ENCODE measurements around the gene AXIN2.

AXIN2 gene

GRCh38 chr17:65553009-65553645 lies 8.3 kb downstream of the AXIN2 start:
- TF ChIP-seq CTCF (IDR thresholded peaks at IDR 0.05; ENCODE audit: borderline replicate concordance, extremely low read depth, low read length, poor library complexity, severe bottlenecking): no peak
- no peak for TF ChIP-seq EZH2 (IDR thresholded peaks at IDR 0.05; ENCODE audit: borderline replicate concordance, low read depth, low read length, severe bottlenecking)

DNA sequence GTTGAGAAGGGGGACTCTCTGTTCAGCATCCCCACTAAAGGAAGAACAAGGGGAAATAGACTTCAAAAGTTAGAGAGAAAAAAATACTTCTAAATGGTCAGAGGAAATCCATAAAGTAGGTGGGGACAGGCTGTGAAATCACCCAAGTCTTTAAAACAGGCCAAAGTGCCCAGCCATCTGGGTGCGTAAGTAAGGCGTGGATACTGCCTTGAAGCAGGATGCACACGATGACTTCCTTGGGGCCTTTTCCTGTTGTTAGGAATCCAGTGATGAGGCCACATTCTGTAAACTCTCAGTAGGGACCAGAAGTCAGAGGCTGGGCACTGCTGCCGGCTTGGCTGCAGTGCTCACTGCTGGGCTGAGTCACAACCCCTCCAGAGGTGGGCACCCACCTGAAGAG lies 9.2 kb downstream of the AXIN2 start:
- Histone ChIP-seq H3K4me1 (ENCODE audit: insufficient read depth, low read length) (peaks cover 16% of the 10 kb centered on the region), H3K9me3 (ENCODE audit: insufficient read depth, low read length, severe bottlenecking) (no peaks in the 10 kb centered on the region), H3K4me3 (ENCODE audit: low read depth in 1 of 2, low read length in 2 of 2) (no peak overlapping the region), H3K79me2 (ENCODE audit: insufficient read depth, low read length) (no peaks in the 10 kb centered on the region), H3K9ac (ENCODE audit: low read depth, low read length) (no peak overlapping the region), H4K20me1 (ENCODE audit: insufficient read depth, low read length) (peaks cover 33% of the 10 kb centered on the region), H2AFZ (ENCODE audit: low read depth, low read length) (no peak overlapping the region), H3K27me3 (ENCODE audit: insufficient read depth, low read length, poor library complexity) (no peaks in the 10 kb centered on the region), H3K36me3 (ENCODE audit: insufficient read depth, low read length) (peaks cover 13% of the 10 kb centered on the region), H3K27ac (ENCODE audit: low read length) (no peak overlapping the region), H3K4me2 (ENCODE audit: insufficient read depth, low read length) (no peak overlapping the region)
- TF ChIP-seq EZH2 (IDR thresholded peaks at IDR 0.05; ENCODE audit: borderline replicate concordance, low read depth, low read length, severe bottlenecking) (no peak), CTCF (IDR thresholded peaks at IDR 0.05; ENCODE audit: borderline replicate concordance, extremely low read depth, low read length, poor library complexity, severe bottlenecking) (no peak)
- DNase-seq (no peak), ATAC-seq (ENCODE audit: insufficient read depth, low read depth) (no peak)

More at GRCh38 chr17:65553009-65553645, 8.3 kb downstream of the AXIN2 start:
- H2AFZ ChIP-seq (ENCODE audit: low read depth, low read length): no peak overlapping the region
- H3K27me3 ChIP-seq (ENCODE audit: insufficient read depth, low read length, poor library complexity): no peaks in the 10 kb centered on the region
- peaks cover 17% of the 10 kb centered on the region for H3K36me3 ChIP-seq (ENCODE audit: insufficient read depth, low read length)
- no peak overlapping the region for H3K9ac ChIP-seq (ENCODE audit: low read depth, low read length)
- ATAC-seq (ENCODE audit: insufficient read depth, low read depth) (no peak), DNase-seq (no peak)
- no peak overlapping the region for H3K4me2 ChIP-seq (ENCODE audit: insufficient read depth, low read length)
- H3K9me3 ChIP-seq (ENCODE audit: insufficient read depth, low read length, severe bottlenecking): no peaks in the 10 kb centered on the region
- no peak overlapping the region for H3K27ac ChIP-seq (ENCODE audit: low read length)
- peaks cover 22% of the 10 kb centered on the region for H3K4me1 ChIP-seq (ENCODE audit: insufficient read depth, low read length)
- peaks cover 43% of the 10 kb centered on the region for H4K20me1 ChIP-seq (ENCODE audit: insufficient read depth, low read length)
- no peaks in the 10 kb centered on the region for H3K79me2 ChIP-seq (ENCODE audit: insufficient read depth, low read length)
- no peak overlapping the region for H3K4me3 ChIP-seq (ENCODE audit: low read depth in 1 of 2, low read length in 2 of 2)

- no peak for TF ChIP-seq CTCF (IDR thresholded peaks at IDR 0.05; ENCODE audit: borderline replicate concordance, extremely low read depth, low read length, poor library complexity, severe bottlenecking)
- TF ChIP-seq EZH2 (IDR thresholded peaks at IDR 0.05; ENCODE audit: borderline replicate concordance, low read depth, low read length, severe bottlenecking): no peak
- Histone ChIP-seq H3K27me3 (ENCODE audit: insufficient read depth, low read length, poor library complexity) (no peaks in the 10 kb centered on the region), H3K9ac (ENCODE audit: low read depth, low read length) (no peak overlapping the region), H3K36me3 (ENCODE audit: insufficient read depth, low read length) (peaks cover 15% of the 10 kb centered on the region), H3K79me2 (ENCODE audit: insufficient read depth, low read length) (no peaks in the 10 kb centered on the region), H3K27ac (ENCODE audit: low read length) (no peak overlapping the region), H2AFZ (ENCODE audit: low read depth, low read length) (no peak overlapping the region), H3K9me3 (ENCODE audit: insufficient read depth, low read length, severe bottlenecking) (no peaks in the 10 kb centered on the region), H3K4me3 (ENCODE audit: low read depth in 1 of 2, low read length in 2 of 2) (no peak overlapping the region), H3K4me2 (ENCODE audit: insufficient read depth, low read length) (no peak overlapping the region), H4K20me1 (ENCODE audit: insufficient read depth, low read length) (peaks cover 31% of the 10 kb centered on the region), H3K4me1 (ENCODE audit: insufficient read depth, low read length) (peaks cover 8% of the 10 kb centered on the region)
- ATAC-seq (ENCODE audit: insufficient read depth, low read depth): no peak
- no peak for DNase-seq
Observed at GRCh38 chr17:65551267-65552040, 10.0 kb downstream of the AXIN2 start.
